Measurements from ENCODE around the gene ZRANB2. TPM values are rescaled to one million over a fixed set of nuclear protein-coding genes. Genes with fewer than 3 reads are reported as not detected.

Gene ZRANB2
- total RNA-seq, 6 experiments from 2014 or later: 18.3 to 32.0 (median 24.7) TPM

GRCh38 chr1:71080230-71080738, 551 bp downstream of the ZRANB2 start:
- Histone ChIP-seq H3K4me3 (peak overlapping the region; percentile 72 to 88 (median 82)), H3K4me1 (peaks cover 0 to 18% (median 4%) of the 10 kb centered on the region in 4 donors), H3K27ac (peak overlapping the region; percentile 83 to 92 (median 91)), H3K36me3 (peaks cover 0 to 31% (median 5%) of the 10 kb centered on the region in 4 donors), H3K9me3 (no peaks in the 10 kb centered on the region), H3K27me3 (no peaks in the 10 kb centered on the region)
- DNase-seq (peak in 1 of 3 donors; percentile 43), ATAC-seq (peak; percentile 53 to 64 (median 64))
- no peak for TF ChIP-seq POLR2A (IDR thresholded peaks at IDR 0.05)
- no peak for TF ChIP-seq CTCF (IDR thresholded peaks at IDR 0.05)
- intact Hi-C loops (cut with DNase I): no loop called here
- under 1% methylated on average over 17 of the region's 17 CpGs for WGBS (ENCODE audit: insufficient coverage, low coverage, low lambda C conversion rate, missing lambda C conversion rate)

- no peak for TF ChIP-seq CTCF (IDR thresholded peaks at IDR 0.05)
- no peak for TF ChIP-seq POLR2A (IDR thresholded peaks at IDR 0.05)
- intact Hi-C loops (cut with DNase I): no loop called here
- DNase-seq (no peak), ATAC-seq (no peak)
- H3K36me3 ChIP-seq: peaks cover 0 to 84% (median 31%) of the 10 kb centered on the region in 4 donors
- no peak overlapping the region for H3K27ac ChIP-seq
- no peaks in the 10 kb centered on the region for H3K9me3 ChIP-seq
- peaks cover 0 to 12% (median 4%) of the 10 kb centered on the region in 4 donors for H3K4me1 ChIP-seq
- H3K4me3 ChIP-seq: no peak overlapping the region
- WGBS (ENCODE audit: insufficient coverage, low coverage, low lambda C conversion rate, missing lambda C conversion rate): 45% methylated on average over 1 of the region's 1 CpG
- no peaks in the 10 kb centered on the region for H3K27me3 ChIP-seq
Observed at GRCh38 chr1:71074681-71075080, 6.2 kb downstream of the ZRANB2 start.

- intact Hi-C loops (cut with DNase I): no loop called here
- Histone ChIP-seq H3K27ac (no peak overlapping the region), H3K27me3 (no peaks in the 10 kb centered on the region), H3K36me3 (peaks cover 2 to 98% (median 45%) of the 10 kb centered on the region in 4 donors), H3K4me1 (no peaks in the 10 kb centered on the region), H3K4me3 (no peak overlapping the region), H3K9me3 (no peaks in the 10 kb centered on the region)
- no peak for TF ChIP-seq CTCF (IDR thresholded peaks at IDR 0.05)
- TF ChIP-seq POLR2A (IDR thresholded peaks at IDR 0.05): no peak
- ATAC-seq (no peak), DNase-seq (no peak)
Observed at GRCh38 chr1:71072273-71072672, 8.6 kb downstream of the ZRANB2 start.

- no peak overlapping the region for H3K4me3 ChIP-seq
- H3K4me1 ChIP-seq: no peaks in the 10 kb centered on the region
- no peak overlapping the region for H3K27ac ChIP-seq
- TF ChIP-seq POLR2A (IDR thresholded peaks at IDR 0.05) (no peak), CTCF (IDR thresholded peaks at IDR 0.05) (no peak)
- intact Hi-C loops (cut with DNase I): no loop called here
- H3K9me3 ChIP-seq: no peaks in the 10 kb centered on the region
- H3K27me3 ChIP-seq: no peaks in the 10 kb centered on the region
- DNase-seq (no peak), ATAC-seq (no peak)
- 94% methylated on average over 4 of the region's 4 CpGs for WGBS (ENCODE audit: insufficient coverage, low coverage, low lambda C conversion rate, missing lambda C conversion rate)
- peaks cover 7 to 98% (median 47%) of the 10 kb centered on the region in 4 donors for H3K36me3 ChIP-seq
Observed at GRCh38 chr1:71071720-71072119, 9.1 kb downstream of the ZRANB2 start.

Measured in right lobe of liver (tissue), 6 donors.